B cell (primary cell): Measurements from ENCODE around the gene SMPDL3B. TPM values are rescaled to one million over a fixed set of nuclear protein-coding genes. Genes with fewer than 3 reads are reported as not detected.
A peak's percentile ranks its signal among the peaks of the same experiment; 100 is the strongest.

Experiments
- ATAC-seq: fragments of 200-7000 bp; cut with Tn5 transposase; one replicate; pipeline ENCODE4 v1.10.0; 2021; ENCODE audit warnings: low read depth, mild to moderate bottlenecking, moderate number of reproducible peaks, moderate library complexity
- CTCF ChIA-PET: fragments of 350-600 bp; sonication (Branson Sonifier 250); formaldehyde crosslinking; loops from one replicate; lab custom pipeline; 2021; ENCODE audit warnings: antibody characterized with exemption, inconsistent platforms; lab: Charles Lee
- POLR2A ChIA-PET: fragments of 350-600 bp; sonication (Branson Sonifier 250); formaldehyde crosslinking; loops from one replicate; lab custom pipeline; 2021; ENCODE audit warnings: antibody characterized with exemption; lab: Charles Lee
- DNase-seq: peaks from one replicate; pipeline ENCODE4 v3.0.0; 2013
- H2AFZ ChIP-seq: 2 replicates; pipeline ENCODE4 v1.6.1; 2012; ENCODE audit warnings: mild to moderate bottlenecking, low read depth, low read length; ENCODE audit not compliant: insufficient read depth, poor library complexity, severe bottlenecking
- H3K27ac ChIP-seq, 2 donors: 1 replicate in 1 of 2; 2 replicates in 1 of 2; pipeline ENCODE4 v1.5.1; 2012 to 2013; ENCODE audit warnings: low read length in 2 of 2, mild to moderate bottlenecking in 2 of 2, moderate library complexity in 1 of 2
- H3K27me3 ChIP-seq, 4 experiments: fragments of 200-600 bp in 1 of 4; sonication (generic) in 1 of 4; replicated peaks in 1 of 4; 1 replicate in 2 of 4; 2 replicates in 2 of 4; pipeline versions ENCODE4 v1.6.1 to v1.7.0; 2013 to 2016; ENCODE audit warnings: low read length in 3 of 4, mild to moderate bottlenecking in 2 of 4, mixed read lengths in 1 of 4, moderate library complexity in 1 of 4; ENCODE audit not compliant: insufficient read depth in 4 of 4, control insufficient read depth in 3 of 4; ENCODE audit errors: control extremely low read depth in 1 of 4
- H3K36me3 ChIP-seq, 2 experiments: replicated peaks in 1 of 2; 1 replicate in 1 of 2; 2 replicates in 1 of 2; pipeline versions ENCODE4 v1.6.1 to v1.7.1; 2013; ENCODE audit warnings: low read length in 1 of 2; ENCODE audit not compliant: insufficient read depth in 2 of 2, control insufficient read depth in 1 of 2; ENCODE audit errors: control extremely low read depth in 1 of 2, extremely low read depth in 1 of 2
- H3K4me1 ChIP-seq, 2 donors: fragments of 200-600 bp in 1 of 2; sonication (generic) in 1 of 2; 1 replicate in 1 of 2; 2 replicates in 1 of 2; pipeline versions ENCODE4 v1.5.1 to v1.6.1; 2013 to 2017; ENCODE audit warnings: low read length in 2 of 2; ENCODE audit not compliant: control insufficient read depth in 2 of 2, insufficient read depth in 2 of 2
- H3K4me2 ChIP-seq: replicated peaks from 2 replicates; pipeline ENCODE3; 2012; ENCODE audit warnings: mild to moderate bottlenecking, low read depth, low read length; ENCODE audit not compliant: poor library complexity, severe bottlenecking
- H3K4me3 ChIP-seq, 5 experiments: fragments of 200-600 bp in 1 of 5; sonication (generic) in 1 of 5; 1 replicate in 3 of 5; 2 replicates in 2 of 5; pipeline versions ENCODE4 v1.5.1 to v1.7.0; 2011 to 2016; ENCODE audit warnings: low read length in 4 of 5, mild to moderate bottlenecking in 4 of 5, low read depth in 2 of 5, control low read depth in 1 of 5, moderate library complexity in 1 of 5; ENCODE audit not compliant: insufficient read depth in 1 of 5; ENCODE audit errors: control extremely low read depth in 1 of 5, extremely low read depth in 1 of 5
- H3K79me2 ChIP-seq: fragments of 200-600 bp; sonication (generic); one replicate; pipeline ENCODE4 v1.6.0; 2016; ENCODE audit warnings: low read length; ENCODE audit not compliant: control insufficient read depth, insufficient read depth
- H3K9ac ChIP-seq: fragments of 200-600 bp; sonication (generic); 2 replicates; pipeline ENCODE4 v1.6.1; 2017; ENCODE audit warnings: mild to moderate bottlenecking, low read length, moderate library complexity
- H3K9me3 ChIP-seq, 3 donors: one replicate each; pipeline versions ENCODE4 v1.6.1 to v1.7.1; 2013; ENCODE audit warnings: low read length in 2 of 3; ENCODE audit not compliant: control insufficient read depth in 2 of 3, insufficient read depth in 1 of 3; ENCODE audit errors: control extremely low read depth in 1 of 3
- H4K20me1 ChIP-seq: 2 replicates; pipeline ENCODE4 v1.6.0; 2012; ENCODE audit warnings: mild to moderate bottlenecking, low read length; ENCODE audit not compliant: insufficient read depth, control insufficient read depth, poor library complexity, severe bottlenecking
- H3K27ac Mint-ChIP-seq: one replicate; pipeline ENCODE4 v1.8.0; 2021; ENCODE audit warnings: mixed read lengths
- H3K27me3 Mint-ChIP-seq: one replicate; pipeline ENCODE4 v1.8.0; 2021; ENCODE audit warnings: mixed read lengths
- H3K4me1 Mint-ChIP-seq: one replicate; pipeline ENCODE4 v1.8.0; 2021; ENCODE audit warnings: mixed read lengths
- H3K4me3 Mint-ChIP-seq: one replicate; pipeline ENCODE4 v1.8.0; 2021; ENCODE audit warnings: mixed read lengths
- H3K9me3 Mint-ChIP-seq: one replicate; pipeline ENCODE4 v1.8.0; 2022; ENCODE audit warnings: mixed read lengths; ENCODE audit not compliant: insufficient read depth
- EZH2 ChIP-seq: IDR thresholded peaks from 2 replicates; pipeline ENCODE4 v1.6.1; 2012; ENCODE audit warnings: borderline replicate concordance, low read depth, mild to moderate bottlenecking, moderate library complexity, low read length; ENCODE audit not compliant: insufficient read depth, poor library complexity, severe bottlenecking
- WGBS: methylation state at CpG from one replicate; pipeline ENCODE4 v1.1.5; 2013; ENCODE audit warnings: missing lambda C conversion rate; ENCODE audit not compliant: insufficient coverage; 5-methylcytosine and 5-hydroxymethylcytosine counted together
- intact Hi-C: fragments of 100-400 bp; cut with micrococcal nuclease; formaldehyde crosslinking; loops from one replicate; pipeline ENCODE4 v1.10.0; 2022
- polyA plus RNA-seq: library from polyadenylated mRNA; depleted of rRNA; stranded (reverse); fragments of >200 nt; gene quantifications from 2 replicates; pipeline ENCODE4 v1.2.3, GENCODE V29; 2012
- total RNA-seq, 2 donors: library from RNA; stranded (reverse); fragments of 120-200 nt in 1 of 2; gene quantifications; 1 replicate in 1 of 2; 2 replicates in 1 of 2; pipeline versions ENCODE4 v1.2.3 to v1.2.4, GENCODE V29; 2013 to 2022
- TF ChIP-seq, protein P1 (sequence below): fragments of 200-600 bp; IDR thresholded peaks from one replicate; pipeline ENCODE4 v1.8.0; 2022; ENCODE audit warnings: antibody characterized with exemption, mild to moderate bottlenecking

Gene SMPDL3B
- total and polyA plus RNA-seq, 2 donors (not counting 1 experiment from before 2014, with no cell fraction given), result 0.22 TPM; not detected in 1

- peaks cover 63% of the 10 kb centered on the region for H3K4me1 Mint-ChIP-seq
- no peaks in the 10 kb centered on the region for H3K9me3 Mint-ChIP-seq
- no peak for ATAC-seq
- Histone ChIP-seq H2AFZ (no peak overlapping the region), H3K27me3 (no peaks in the 10 kb centered on the region), H3K4me1 (peaks cover 36 to 70% of the 10 kb centered on the region in 2 donors), H3K9me3 (no peaks in the 10 kb centered on the region), H4K20me1 (no peaks in the 10 kb centered on the region), H3K4me2 (no peak overlapping the region), H3K79me2 (peaks cover 5% of the 10 kb centered on the region), H3K9ac (no peak overlapping the region), H3K27ac (peak overlapping the region; percentile 52 to 81), H3K4me3 (no peak overlapping the region), H3K36me3 (peaks cover 6 to 43% of the 10 kb centered on the region in 2 experiments)
- H3K4me3 Mint-ChIP-seq, result no peak overlapping the region
- intact Hi-C loops, result no loop called here
- ChIA-PET CTCF (no interaction called here), POLR2A (interaction anchor here (0.6 to 2.1 kb wide), 2 partner anchors 11 to 459 kb away, joined by 3 to 5 read pairs; no protein-coding TSS in a partner anchor)
- DNase-seq, result no peak
- H3K27ac Mint-ChIP-seq, result peak overlapping the region; percentile 37
- 83% methylated on average over 14 of the region's 15 CpGs for WGBS
- TF ChIP-seq EZH2, result no peak
- TF ChIP-seq, protein P1, sequence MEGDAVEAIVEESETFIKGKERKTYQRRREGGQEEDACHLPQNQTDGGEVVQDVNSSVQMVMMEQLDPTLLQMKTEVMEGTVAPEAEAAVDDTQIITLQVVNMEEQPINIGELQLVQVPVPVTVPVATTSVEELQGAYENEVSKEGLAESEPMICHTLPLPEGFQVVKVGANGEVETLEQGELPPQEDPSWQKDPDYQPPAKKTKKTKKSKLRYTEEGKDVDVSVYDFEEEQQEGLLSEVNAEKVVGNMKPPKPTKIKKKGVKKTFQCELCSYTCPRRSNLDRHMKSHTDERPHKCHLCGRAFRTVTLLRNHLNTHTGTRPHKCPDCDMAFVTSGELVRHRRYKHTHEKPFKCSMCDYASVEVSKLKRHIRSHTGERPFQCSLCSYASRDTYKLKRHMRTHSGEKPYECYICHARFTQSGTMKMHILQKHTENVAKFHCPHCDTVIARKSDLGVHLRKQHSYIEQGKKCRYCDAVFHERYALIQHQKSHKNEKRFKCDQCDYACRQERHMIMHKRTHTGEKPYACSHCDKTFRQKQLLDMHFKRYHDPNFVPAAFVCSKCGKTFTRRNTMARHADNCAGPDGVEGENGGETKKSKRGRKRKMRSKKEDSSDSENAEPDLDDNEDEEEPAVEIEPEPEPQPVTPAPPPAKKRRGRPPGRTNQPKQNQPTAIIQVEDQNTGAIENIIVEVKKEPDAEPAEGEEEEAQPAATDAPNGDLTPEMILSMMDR, result no peak
- H3K27me3 Mint-ChIP-seq, result no peaks in the 10 kb centered on the region
Observed at GRCh38 chr1:27885621-27886352, 49.0 kb upstream of the SMPDL3B start.

- H3K4me2 ChIP-seq, result no peak overlapping the region
- H3K36me3 ChIP-seq, result peaks cover 6 to 41% of the 10 kb centered on the region in 2 experiments
- ATAC-seq (no peak), DNase-seq (no peak)
- peak overlapping the region in 1 of 5 experiments; percentile 41 for H3K4me3 ChIP-seq
- Mint-ChIP-seq H3K27ac (peak overlapping the region; percentile 37), H3K9me3 (no peaks in the 10 kb centered on the region), H3K4me3 (no peak overlapping the region), H3K4me1 (peaks cover 69% of the 10 kb centered on the region), H3K27me3 (no peaks in the 10 kb centered on the region)
- POLR2A ChIA-PET, result interaction anchor here (1.0 to 2.1 kb wide), 2 partner anchors 11 to 14 kb away, joined by 3 to 5 read pairs; no protein-coding TSS in a partner anchor
- H3K27ac ChIP-seq, result peak overlapping the region; percentile 52 to 81
- intact Hi-C loops, result no loop called here
- no peak overlapping the region for H2AFZ ChIP-seq
- CTCF ChIA-PET, result no interaction called here
- TF ChIP-seq, protein P1, result no peak
- no peak for TF ChIP-seq EZH2
- no peaks in the 10 kb centered on the region for H3K27me3 ChIP-seq
- H3K4me1 ChIP-seq, result peaks cover 41 to 76% of the 10 kb centered on the region in 2 donors
- H3K9ac ChIP-seq, result no peak overlapping the region
- WGBS, result no CpG with 5 or more reads among the region's 2 CpGs
- H3K79me2 ChIP-seq, result peaks cover 5% of the 10 kb centered on the region
- H3K9me3 ChIP-seq, result no peaks in the 10 kb centered on the region
- no peaks in the 10 kb centered on the region for H4K20me1 ChIP-seq
Observed at GRCh38 chr1:27886353-27886679, 48.5 kb upstream of the SMPDL3B start.
